PFSK-1 (cell line): ENCODE data around the gene MTRR.

Experiments
- POLR2AphosphoS5 ChIP-seq: IDR thresholded peaks from 2 replicates; pipeline ENCODE4 v1.6.1; 2012; ENCODE audit warnings: low read depth, mild to moderate bottlenecking, control low read depth, low read length, moderate library complexity
- SIN3A ChIP-seq: IDR thresholded peaks from 2 replicates; pipeline ENCODE4 v1.6.1; 2012; ENCODE audit warnings: mild to moderate bottlenecking, low read length, moderate library complexity, borderline replicate concordance; ENCODE audit not compliant: insufficient read depth

- TF ChIP-seq SIN3A: no peak
- TF ChIP-seq POLR2AphosphoS5: no peak
Observed at GRCh38 chr5:7888901-7889300, 20.0 kb downstream of the MTRR start.
